CD8-positive, alpha-beta memory T cell (primary cell): ENCODE data around the gene BRI3. TPM values are rescaled to one million over a fixed set of nuclear protein-coding genes. Genes with fewer than 3 reads are reported as not detected.
A peak's percentile ranks its signal among the peaks of the same experiment; 100 is the strongest.

ENCODE experiments used
- CTCF ChIA-PET: fragments of 350-600 bp; sonication (Branson Sonifier 250); formaldehyde crosslinking; loops from one replicate; lab custom pipeline; 2021; ENCODE audit warnings: antibody characterized with exemption; lab: Charles Lee
- POLR2A ChIA-PET: fragments of 350-600 bp; sonication (Branson Sonifier 250); formaldehyde crosslinking; loops from one replicate; lab custom pipeline; 2021; ENCODE audit warnings: antibody characterized with exemption; lab: Charles Lee
- DNase-seq, 5 donors: peaks; one replicate each; pipeline versions ENCODE4 v3.0.0 to v3.0.0-alpha.2; 2020 to 2022; ENCODE audit warnings: mixed read lengths in 1 of 5
- H3K27ac ChIP-seq: one replicate; pipeline ENCODE4 v1.7.0; 2013; ENCODE audit warnings: low read depth, mild to moderate bottlenecking, low read length, moderate library complexity
- H3K27me3 ChIP-seq: 2 replicates; pipeline ENCODE4 v1.7.0; 2013; ENCODE audit warnings: low read length, mild to moderate bottlenecking; ENCODE audit not compliant: insufficient read depth, poor library complexity, severe bottlenecking
- H3K36me3 ChIP-seq: 2 replicates; pipeline ENCODE4 v1.7.0; 2013; ENCODE audit warnings: mild to moderate bottlenecking, low read length, moderate library complexity; ENCODE audit not compliant: insufficient read depth
- H3K4me1 ChIP-seq: 2 replicates; pipeline ENCODE4 v1.7.0; 2013; ENCODE audit warnings: mild to moderate bottlenecking, low read length, moderate library complexity; ENCODE audit not compliant: insufficient read depth
- H3K4me3 ChIP-seq: 2 replicates; pipeline ENCODE4 v1.7.0; 2013; ENCODE audit warnings: mild to moderate bottlenecking, low read length
- H3K9me3 ChIP-seq: 2 replicates; pipeline ENCODE4 v1.7.0; 2013; ENCODE audit warnings: mild to moderate bottlenecking, low read length
- H3K27ac Mint-ChIP-seq, 8 donors: one replicate each; pipeline ENCODE4 v1.8.0; 2020 to 2021; ENCODE audit warnings: mixed read lengths in 8 of 8, mild to moderate bottlenecking in 6 of 8, inconsistent platforms in 3 of 8, moderate library complexity in 3 of 8
- H3K27me3 Mint-ChIP-seq, 2 donors: one replicate each; pipeline ENCODE4 v1.8.0; 2020 to 2021; ENCODE audit warnings: mixed read lengths in 2 of 2, mild to moderate bottlenecking in 1 of 2, moderate library complexity in 1 of 2
- H3K36me3 Mint-ChIP-seq, 3 donors: one replicate each; pipeline ENCODE4 v1.8.0; 2020 to 2021; ENCODE audit warnings: mixed read lengths in 3 of 3, inconsistent platforms in 1 of 3, mild to moderate bottlenecking in 1 of 3
- H3K4me1 Mint-ChIP-seq, 3 donors: one replicate each; pipeline ENCODE4 v1.8.0; 2020 to 2021; ENCODE audit warnings: mixed read lengths in 3 of 3, inconsistent platforms in 1 of 3, mild to moderate bottlenecking in 1 of 3
- H3K4me3 Mint-ChIP-seq, 7 donors: one replicate each; pipeline ENCODE4 v1.8.0; 2020 to 2021; ENCODE audit warnings: mixed read lengths in 7 of 7, mild to moderate bottlenecking in 6 of 7, moderate library complexity in 4 of 7, inconsistent platforms in 2 of 7
- H3K9me3 Mint-ChIP-seq, 5 donors: one replicate each; pipeline ENCODE4 v1.8.0; 2020 to 2022; ENCODE audit warnings: mixed read lengths in 5 of 5, mild to moderate bottlenecking in 3 of 5, moderate library complexity in 2 of 5, inconsistent platforms in 1 of 5
- polyA plus RNA-seq: library from polyadenylated mRNA; unstranded; fragments of 300-500 nt; fragmentation: Illumina TruSeq; gene quantifications from one replicate; pipeline ENCODE4 v1.2.3, GENCODE V29; 2021
- total RNA-seq, 2 experiments: library from RNA; stranded (reverse); gene quantifications; one replicate each; pipeline ENCODE4 v1.2.3, GENCODE V29; 2021

The BRI3 gene
- total and polyA plus RNA-seq, 3 experiments from 2014 or later, result 15.4 to 65.0 (median 58.4) TPM

GRCh38 chr7:98256431-98256830 lies 25.1 kb upstream of the BRI3 start:
- H3K9me3 ChIP-seq, result no peaks in the 10 kb centered on the region
- H3K36me3 Mint-ChIP-seq, result peaks cover 0 to 47% (median 9%) of the 10 kb centered on the region in 3 donors
- peaks cover 19 to 34% (median 24%) of the 10 kb centered on the region in 3 donors for H3K4me1 Mint-ChIP-seq
- H3K27me3 ChIP-seq, result no peaks in the 10 kb centered on the region
- H3K27ac ChIP-seq, result no peak overlapping the region
- peak overlapping the region in 2 of 8 donors; percentile 22 to 91 for H3K27ac Mint-ChIP-seq
- H3K4me1 ChIP-seq, result peaks cover 15% of the 10 kb centered on the region
- H3K36me3 ChIP-seq, result peaks cover 1% of the 10 kb centered on the region
- H3K9me3 Mint-ChIP-seq, result no peaks in the 10 kb centered on the region
- H3K4me3 ChIP-seq, result no peak overlapping the region
- DNase-seq, result no peak
- ChIA-PET POLR2A (no interaction called here), CTCF (no interaction called here)
- no peaks in the 10 kb centered on the region for H3K27me3 Mint-ChIP-seq
- peak overlapping the region in 1 of 7 donors; percentile 30 for H3K4me3 Mint-ChIP-seq

- Mint-ChIP-seq H3K9me3 (no peaks in the 10 kb centered on the region), H3K4me1 (peaks cover 13 to 27% (median 18%) of the 10 kb centered on the region in 3 donors), H3K27me3 (no peaks in the 10 kb centered on the region), H3K36me3 (peaks cover 0 to 52% (median 9%) of the 10 kb centered on the region in 3 donors), H3K27ac (peak overlapping the region in 1 of 8 donors; percentile 43), H3K4me3 (no peak overlapping the region)
- H3K4me3 ChIP-seq, result no peak overlapping the region
- peaks cover 6% of the 10 kb centered on the region for H3K36me3 ChIP-seq
- POLR2A ChIA-PET, result no interaction called here
- DNase-seq, result no peak
- peaks cover 11% of the 10 kb centered on the region for H3K4me1 ChIP-seq
- CTCF ChIA-PET, result interaction anchor here (1.5 kb wide), 1 partner anchor 9 kb away, joined by 4 read pairs; no protein-coding TSS in a partner anchor
- H3K27me3 ChIP-seq, result no peaks in the 10 kb centered on the region
- H3K27ac ChIP-seq, result no peak overlapping the region
- no peaks in the 10 kb centered on the region for H3K9me3 ChIP-seq
Measured at GRCh38 chr7:98257701-98258100, 23.8 kb upstream of the BRI3 start.

GRCh38 chr7:98265841-98266271 lies 15.6 kb upstream of the BRI3 start:
- Histone ChIP-seq H3K27me3 (no peaks in the 10 kb centered on the region), H3K4me1 (no peaks in the 10 kb centered on the region), H3K9me3 (no peaks in the 10 kb centered on the region), H3K27ac (no peak overlapping the region), H3K4me3 (no peak overlapping the region), H3K36me3 (peaks cover 6% of the 10 kb centered on the region)
- Mint-ChIP-seq H3K4me3 (no peak overlapping the region), H3K4me1 (peaks cover 0 to 2% (median 0%) of the 10 kb centered on the region in 3 donors), H3K27ac (peak overlapping the region in 1 of 8 donors; percentile 18), H3K9me3 (no peaks in the 10 kb centered on the region), H3K27me3 (no peaks in the 10 kb centered on the region), H3K36me3 (peaks cover 0 to 27% (median 0%) of the 10 kb centered on the region in 3 donors)
- CTCF ChIA-PET, result no interaction called here
- no peak for DNase-seq
- POLR2A ChIA-PET, result no interaction called here

GRCh38 chr7:98266840-98267239 lies 14.6 kb upstream of the BRI3 start:
- peaks cover under 1% of the 10 kb centered on the region for H3K36me3 ChIP-seq
- H3K27me3 ChIP-seq, result no peaks in the 10 kb centered on the region
- ChIA-PET CTCF (interaction anchor here (1.0 to 1.8 kb wide), 4 partner anchors 9 to 134 kb away, joined by 3 to 4 read pairs (median 4); partner anchors contain the start of gene BAIAP2L1), POLR2A (no interaction called here)
- no peak overlapping the region for H3K27ac ChIP-seq
- H3K4me1 ChIP-seq, result no peaks in the 10 kb centered on the region
- no peak for DNase-seq
- no peak overlapping the region for H3K27ac Mint-ChIP-seq
- no peaks in the 10 kb centered on the region for H3K9me3 Mint-ChIP-seq
- H3K4me3 Mint-ChIP-seq, result no peak overlapping the region
- no peaks in the 10 kb centered on the region for H3K9me3 ChIP-seq
- H3K36me3 Mint-ChIP-seq, result peaks cover 0 to 18% (median 0%) of the 10 kb centered on the region in 3 donors
- no peak overlapping the region for H3K4me3 ChIP-seq
- H3K4me1 Mint-ChIP-seq, result peaks cover 0 to 2% (median 0%) of the 10 kb centered on the region in 3 donors
- H3K27me3 Mint-ChIP-seq, result no peaks in the 10 kb centered on the region

- H3K36me3 Mint-ChIP-seq, result peaks cover 0 to 15% (median 0%) of the 10 kb centered on the region in 3 donors
- POLR2A ChIA-PET, result no interaction called here
Measured at GRCh38 chr7:98267303-98267702, 14.2 kb upstream of the BRI3 start.

DNA sequence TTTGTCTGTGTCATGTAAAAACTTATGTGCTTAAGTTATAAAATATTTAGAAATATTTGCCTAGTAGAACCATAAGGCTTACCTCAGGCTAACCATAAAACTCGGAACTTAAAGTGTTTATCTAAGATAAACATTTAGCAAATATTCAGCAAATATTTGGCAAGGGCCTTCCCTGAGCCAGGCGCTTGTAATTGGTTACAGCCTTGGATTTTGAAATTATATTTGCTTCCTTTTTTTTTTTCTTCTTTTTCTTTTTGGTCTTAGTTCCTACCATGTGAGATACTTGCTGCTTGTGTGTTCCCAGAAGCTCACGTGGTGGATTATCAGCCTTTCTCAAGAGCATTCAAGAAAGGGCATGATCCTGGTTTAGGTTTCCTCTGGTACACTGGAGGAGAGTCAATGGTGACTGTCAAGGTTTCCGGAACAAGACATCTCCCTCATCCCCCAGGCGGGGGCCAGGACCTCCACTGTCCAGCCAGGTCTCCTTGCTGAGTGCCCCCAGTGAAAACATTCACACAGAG lies 5.2 kb upstream of the BRI3 start:
- Histone ChIP-seq H3K4me1 (peaks cover 7% of the 10 kb centered on the region), H3K27ac (no peak overlapping the region), H3K27me3 (no peaks in the 10 kb centered on the region), H3K9me3 (no peaks in the 10 kb centered on the region), H3K36me3 (no peaks in the 10 kb centered on the region), H3K4me3 (no peak overlapping the region)
- Mint-ChIP-seq H3K27ac (no peak overlapping the region), H3K4me1 (peaks cover 4 to 8% (median 5%) of the 10 kb centered on the region in 3 donors), H3K4me3 (no peak overlapping the region), H3K27me3 (no peaks in the 10 kb centered on the region), H3K36me3 (no peaks in the 10 kb centered on the region), H3K9me3 (no peaks in the 10 kb centered on the region)
- CTCF ChIA-PET, result interaction anchor here (1.6 kb wide), 1 partner anchor 9 kb away, joined by 3 read pairs; no protein-coding TSS in a partner anchor
- POLR2A ChIA-PET, result no interaction called here
- no peak for DNase-seq

More at GRCh38 chr7:98267303-98267702, 14.2 kb upstream of the BRI3 start:
- no peaks in the 10 kb centered on the region for H3K9me3 Mint-ChIP-seq
- no peak for DNase-seq
- peaks cover 0 to 2% (median 0%) of the 10 kb centered on the region in 3 donors for H3K4me1 Mint-ChIP-seq
- H3K27me3 Mint-ChIP-seq, result no peaks in the 10 kb centered on the region
- no peaks in the 10 kb centered on the region for H3K9me3 ChIP-seq
- H3K4me3 ChIP-seq, result no peak overlapping the region
- no peak overlapping the region for H3K4me3 Mint-ChIP-seq
- peak overlapping the region in 2 of 8 donors; percentile 52 to 57 for H3K27ac Mint-ChIP-seq
- H3K4me1 ChIP-seq, result no peaks in the 10 kb centered on the region
- no peaks in the 10 kb centered on the region for H3K27me3 ChIP-seq
- H3K27ac ChIP-seq, result no peak overlapping the region
- CTCF ChIA-PET, result interaction anchor here (1.0 to 1.8 kb wide), 4 partner anchors 9 to 134 kb away, joined by 3 to 4 read pairs (median 4); partner anchors contain the start of gene BAIAP2L1
- H3K36me3 ChIP-seq, result no peaks in the 10 kb centered on the region

DNA sequence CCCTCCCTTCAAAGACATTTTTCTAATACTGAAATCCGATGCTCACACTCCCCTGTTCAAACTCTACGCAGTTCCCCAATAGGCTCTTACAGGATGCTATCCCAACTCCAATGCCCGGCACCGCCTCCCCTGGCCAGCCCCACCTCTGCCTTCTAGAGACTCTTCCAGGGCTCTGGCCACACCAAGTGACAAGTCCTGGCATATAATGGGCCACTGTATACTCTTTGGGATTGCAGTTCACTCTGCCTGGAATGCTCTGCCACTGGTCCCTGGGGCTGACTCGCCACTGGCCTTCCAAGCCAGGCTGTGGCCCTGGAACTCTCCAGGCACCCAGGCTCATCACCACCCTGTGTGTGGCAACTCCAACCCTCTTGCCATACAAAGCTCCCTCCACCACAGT lies 3.1 kb upstream of the BRI3 start:
- Mint-ChIP-seq H3K36me3 (peaks cover 0 to 5% (median 0%) of the 10 kb centered on the region in 3 donors), H3K27ac (peak overlapping the region in 2 of 8 donors; percentile 33 to 70), H3K27me3 (peaks cover 0 to 1% of the 10 kb centered on the region in 2 donors), H3K4me3 (peak overlapping the region in 1 of 7 donors; percentile 40), H3K9me3 (no peaks in the 10 kb centered on the region), H3K4me1 (peaks cover 17 to 19% (median 19%) of the 10 kb centered on the region in 3 donors)
- no peaks in the 10 kb centered on the region for H3K9me3 ChIP-seq
- H3K27me3 ChIP-seq, result no peaks in the 10 kb centered on the region
- H3K36me3 ChIP-seq, result no peaks in the 10 kb centered on the region
- CTCF ChIA-PET, result interaction anchor here (2.7 kb wide), 1 partner anchor 27 kb away, joined by 8 read pairs; no protein-coding TSS in a partner anchor
- H3K4me3 ChIP-seq, result no peak overlapping the region
- peaks cover 21% of the 10 kb centered on the region for H3K4me1 ChIP-seq
- H3K27ac ChIP-seq, result no peak overlapping the region
- DNase-seq, result no peak
- POLR2A ChIA-PET, result interaction anchor here (0.5 kb wide), 1 partner anchor 30 kb away, joined by 3 read pairs; no protein-coding TSS in a partner anchor

- POLR2A ChIA-PET, result interaction anchor here (0.5 kb wide), 1 partner anchor 31 kb away, joined by 3 read pairs; no protein-coding TSS in a partner anchor
- Histone ChIP-seq H3K27ac (no peak overlapping the region), H3K27me3 (no peaks in the 10 kb centered on the region), H3K9me3 (no peaks in the 10 kb centered on the region), H3K4me3 (no peak overlapping the region), H3K4me1 (peaks cover 26% of the 10 kb centered on the region), H3K36me3 (no peaks in the 10 kb centered on the region)
- Mint-ChIP-seq H3K27ac (peak overlapping the region in 2 of 8 donors; percentile 20 to 33), H3K36me3 (peaks cover 0 to 5% (median 0%) of the 10 kb centered on the region in 3 donors), H3K27me3 (peaks cover 0 to 1% of the 10 kb centered on the region in 2 donors), H3K9me3 (no peaks in the 10 kb centered on the region), H3K4me3 (peak overlapping the region in 3 of 7 donors; percentile 32 to 44 (median 40)), H3K4me1 (peaks cover 19 to 24% (median 22%) of the 10 kb centered on the region in 3 donors)
- CTCF ChIA-PET, result interaction anchor here (2.7 kb wide), 1 partner anchor 28 kb away, joined by 8 read pairs; no protein-coding TSS in a partner anchor
- DNase-seq, result no peak
Measured at GRCh38 chr7:98278936-98279335, 2.5 kb upstream of the BRI3 start.
